HEK293 (cell line): ENCODE results near the gene GPR162.

ENCODE experiments used
- CTCF ChIA-PET: fragments of 350-600 bp; formaldehyde crosslinking; extraction: SDS; loops from one replicate; lab custom pipeline; 2021; ENCODE audit warnings: antibody characterized with exemption; lab: Yijun Ruan, JAX
- POLR2A ChIA-PET: fragments of 300-600 bp; formaldehyde crosslinking; extraction: SDS; loops from one replicate; lab custom pipeline; 2020; ENCODE audit warnings: antibody characterized with exemption, inconsistent platforms; lab: Yijun Ruan, JAX
- H3K27ac ChIP-seq: fragments of 200-500 bp; sonication (Bioruptor generic); 2 replicates; pipeline ENCODE4 v1.5.1; 2014; ENCODE audit warnings: low read depth, low read length, control low read depth, inconsistent platforms; ENCODE audit errors: extremely low read depth
- H3K36me3 ChIP-seq, 2 experiments: fragments of 200-500 bp in 1 of 2; sonication (Bioruptor generic) in 1 of 2; 1 replicate in 1 of 2; 2 replicates in 1 of 2; pipeline ENCODE4 v1.5.1; 2014 to 2017; ENCODE audit warnings: inconsistent platforms in 2 of 2, low read length in 2 of 2; ENCODE audit not compliant: control insufficient read depth in 2 of 2, insufficient read depth in 1 of 2
- H3K4me1 ChIP-seq: fragments of 200-500 bp; sonication (Bioruptor generic); 2 replicates; pipeline ENCODE4 v1.5.1; 2014; ENCODE audit warnings: mild to moderate bottlenecking, low read length, inconsistent platforms; ENCODE audit not compliant: control insufficient read depth, insufficient read depth
- H3K4me3 ChIP-seq: 2 replicates; pipeline ENCODE4 v1.5.1; 2011; ENCODE audit warnings: low read depth, mild to moderate bottlenecking, control low read depth, low read length, moderate library complexity
- H3K9me3 ChIP-seq: fragments of 200-500 bp; sonication (Bioruptor generic); 2 replicates; pipeline ENCODE4 v1.5.1; 2014; ENCODE audit warnings: low read depth, low read length, inconsistent platforms; ENCODE audit not compliant: control insufficient read depth, insufficient read depth
- BCL11B ChIP-seq: fragments of 450-650 bp; formaldehyde crosslinking; IDR thresholded peaks from 2 replicates; pipeline ENCODE4 v1.5.1; 2016; ENCODE audit warnings: low read depth, missing biosample characterization, missing genetic modification characterization
- EGR2 ChIP-seq: fragments of 450-650 bp; formaldehyde crosslinking; IDR thresholded peaks from 2 replicates; pipeline ENCODE4 v1.5.1; 2016; ENCODE audit warnings: low read depth, missing biosample characterization, missing genetic modification characterization
- GLI4 ChIP-seq: fragments of 450-650 bp; formaldehyde crosslinking; IDR thresholded peaks from 2 replicates; pipeline ENCODE4 v1.5.1; 2016; ENCODE audit warnings: missing biosample characterization, missing genetic modification characterization
- GLIS1 ChIP-seq: fragments of 450-650 bp; formaldehyde crosslinking; IDR thresholded peaks from 2 replicates; pipeline ENCODE4 v1.5.1; 2016; ENCODE audit warnings: missing biosample characterization, missing genetic modification characterization
- PRDM10 ChIP-seq: fragments of 450-650 bp; formaldehyde crosslinking; IDR thresholded peaks from 2 replicates; pipeline ENCODE4 v1.5.1; 2016; ENCODE audit warnings: missing biosample characterization, missing genetic modification characterization
- PRDM2 ChIP-seq: fragments of 450-650 bp; formaldehyde crosslinking; IDR thresholded peaks from 2 replicates; pipeline ENCODE4 v1.5.1; 2016; ENCODE audit warnings: missing biosample characterization, missing genetic modification characterization, borderline replicate concordance
- RBAK ChIP-seq: fragments of 450-650 bp; formaldehyde crosslinking; IDR thresholded peaks from 2 replicates; pipeline ENCODE4 v1.5.1; 2016; ENCODE audit warnings: missing biosample characterization, missing genetic modification characterization
- SCRT2 ChIP-seq: fragments of 450-650 bp; formaldehyde crosslinking; IDR thresholded peaks from 2 replicates; pipeline ENCODE4 v1.5.1; 2016; ENCODE audit warnings: missing biosample characterization, missing genetic modification characterization
- SP2 ChIP-seq: fragments of 450-650 bp; formaldehyde crosslinking; IDR thresholded peaks from 2 replicates; pipeline ENCODE4 v1.5.1; 2016; ENCODE audit warnings: missing biosample characterization, missing genetic modification characterization
- ZNF221 ChIP-seq: fragments of 450-650 bp; formaldehyde crosslinking; IDR thresholded peaks from 2 replicates; pipeline ENCODE4 v1.5.1; 2017; ENCODE audit warnings: missing biosample characterization, missing genetic modification characterization, borderline replicate concordance
- ZNF394 ChIP-seq: fragments of 450-650 bp; formaldehyde crosslinking; IDR thresholded peaks from 2 replicates; pipeline ENCODE4 v1.5.1; 2016; ENCODE audit warnings: missing biosample characterization, missing genetic modification characterization, mild to moderate bottlenecking, moderate library complexity, borderline replicate concordance
- ZNF404 ChIP-seq: fragments of 450-650 bp; formaldehyde crosslinking; IDR thresholded peaks from 2 replicates; pipeline ENCODE4 v1.5.1; 2017; ENCODE audit warnings: missing biosample characterization, missing genetic modification characterization
- ZNF423 ChIP-seq: fragments of 450-650 bp; formaldehyde crosslinking; IDR thresholded peaks from 2 replicates; pipeline ENCODE4 v1.5.1; 2016; ENCODE audit warnings: missing biosample characterization, missing genetic modification characterization
- ZNF473 ChIP-seq: fragments of 450-650 bp; formaldehyde crosslinking; IDR thresholded peaks from 2 replicates; pipeline ENCODE4 v1.5.1; 2017; ENCODE audit warnings: missing biosample characterization, missing genetic modification characterization
- ZNF529 ChIP-seq: fragments of 450-650 bp; formaldehyde crosslinking; IDR thresholded peaks from 2 replicates; pipeline ENCODE4 v1.5.1; 2017; ENCODE audit warnings: missing genetic modification characterization, missing biosample characterization; ENCODE audit not compliant: insufficient replicate concordance
- ZNF544 ChIP-seq: fragments of 450-650 bp; formaldehyde crosslinking; IDR thresholded peaks from 2 replicates; pipeline ENCODE4 v1.5.0; 2017; ENCODE audit warnings: missing biosample characterization, missing genetic modification characterization
- ZNF549 ChIP-seq: fragments of 450-650 bp; IDR thresholded peaks from 2 replicates; pipeline ENCODE4 v1.5.1; 2018; ENCODE audit warnings: missing biosample characterization, missing genetic modification characterization, mild to moderate bottlenecking, inconsistent platforms, moderate library complexity
- ZNF555 ChIP-seq: fragments of 450-650 bp; formaldehyde crosslinking; conservative IDR thresholded peaks from 2 replicates; pipeline ENCODE4 v1.5.1; 2017; ENCODE audit warnings: missing biosample characterization, mild to moderate bottlenecking, missing genetic modification characterization, inconsistent platforms
- ZNF596 ChIP-seq: fragments of 450-650 bp; IDR thresholded peaks from 2 replicates; pipeline ENCODE4 v1.5.0; 2018; ENCODE audit warnings: missing biosample characterization, mild to moderate bottlenecking, missing genetic modification characterization, moderate library complexity
- ZNF623 ChIP-seq: fragments of 450-650 bp; formaldehyde crosslinking; IDR thresholded peaks from 2 replicates; pipeline ENCODE4 v1.5.1; 2016; ENCODE audit warnings: missing biosample characterization, missing genetic modification characterization
- ZNF776 ChIP-seq: fragments of 450-650 bp; formaldehyde crosslinking; IDR thresholded peaks from 2 replicates; pipeline ENCODE4 v1.5.0; 2017; ENCODE audit warnings: missing biosample characterization, missing genetic modification characterization, borderline replicate concordance
- TF ChIP-seq, protein P1 (sequence below): fragments of 450-650 bp; formaldehyde crosslinking; IDR thresholded peaks from 2 replicates; pipeline ENCODE4 v1.5.1; 2016; ENCODE audit warnings: missing biosample characterization, missing genetic modification characterization, low read depth
- TF ChIP-seq, protein P2 (sequence below): fragments of 450-650 bp; formaldehyde crosslinking; IDR thresholded peaks from 2 replicates; pipeline ENCODE4 v1.5.1; 2017; ENCODE audit warnings: missing biosample characterization, missing genetic modification characterization

GPR162 gene

GRCh38 chr12:6866163-6866919 lies 44.7 kb downstream of the GPR162 start (continued):
- TF ChIP-seq PRDM2 (no peak), SP2 (tag by site-specific recombination) (peak; percentile 34; the same call in 1 of the 2 replicates), EGR2 (tag by site-specific recombination) (peak; percentile 36; the same call in 1 of the 2 replicates), SCRT2 (tag by site-specific recombination) (peak; percentile 45; the same call in 1 of the 2 replicates), GLIS1 (0 out of 2 replicates have a peak, but pooled peaks have one; percentile 7)

DNA sequence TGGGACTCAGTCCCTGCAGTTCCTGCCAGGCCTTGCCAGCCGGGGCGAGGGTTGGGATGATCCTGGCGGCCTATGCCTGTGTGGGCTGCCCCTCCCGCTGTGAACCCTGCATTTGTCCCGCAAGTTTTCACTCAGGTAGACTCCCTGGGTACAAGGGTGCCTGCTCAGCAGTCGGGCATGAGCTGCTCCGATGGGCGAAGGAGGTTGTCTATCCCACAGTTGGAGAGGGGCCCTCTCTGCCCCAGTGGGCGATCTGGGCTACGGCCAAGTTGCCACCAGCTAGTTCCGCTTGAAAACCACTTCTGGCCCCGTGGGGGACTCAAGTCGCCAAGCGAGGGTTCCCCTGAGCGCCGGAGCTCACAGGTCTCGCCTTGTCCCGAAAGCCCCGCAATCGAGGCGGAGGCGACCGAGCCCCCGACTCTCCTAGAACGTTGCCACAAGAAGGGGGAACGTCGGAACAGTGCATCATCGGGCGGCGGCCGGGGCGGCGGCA lies 45.3 kb downstream of the GPR162 start:
- peaks cover 6% of the 10 kb centered on the region for H3K4me1 ChIP-seq
- CTCF ChIA-PET = interaction anchor here (0.9 to 1.5 kb wide), 6 partner anchors 16 to 114 kb away, joined by 3 to 6 read pairs (median 3); partner anchors contain the start of genes CDCA3 and MLF2
- TF ChIP-seq ZNF221 (tag by site-specific recombination) = no peak
- TF ChIP-seq RBAK = no peak
- no peak for TF ChIP-seq ZNF404 (tag by site-specific recombination)
- 0 out of 2 replicates have a peak, but pooled peaks have one; percentile 30 for TF ChIP-seq PRDM10 (tag by site-specific recombination)
- no peak for TF ChIP-seq ZNF529
- TF ChIP-seq, protein P1, sequence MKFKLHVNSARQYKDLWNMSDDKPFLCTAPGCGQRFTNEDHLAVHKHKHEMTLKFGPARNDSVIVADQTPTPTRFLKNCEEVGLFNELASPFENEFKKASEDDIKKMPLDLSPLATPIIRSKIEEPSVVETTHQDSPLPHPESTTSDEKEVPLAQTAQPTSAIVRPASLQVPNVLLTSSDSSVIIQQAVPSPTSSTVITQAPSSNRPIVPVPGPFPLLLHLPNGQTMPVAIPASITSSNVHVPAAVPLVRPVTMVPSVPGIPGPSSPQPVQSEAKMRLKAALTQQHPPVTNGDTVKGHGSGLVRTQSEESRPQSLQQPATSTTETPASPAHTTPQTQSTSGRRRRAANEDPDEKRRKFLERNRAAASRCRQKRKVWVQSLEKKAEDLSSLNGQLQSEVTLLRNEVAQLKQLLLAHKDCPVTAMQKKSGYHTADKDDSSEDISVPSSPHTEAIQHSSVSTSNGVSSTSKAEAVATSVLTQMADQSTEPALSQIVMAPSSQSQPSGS (tag by site-specific recombination) = no peak
- no peak for TF ChIP-seq ZNF423 (tag by site-specific recombination)
- TF ChIP-seq ZNF776 (tag by site-specific recombination) = no peak
- TF ChIP-seq GLI4 (tag by site-specific recombination) = 0 out of 2 replicates have a peak, but pooled peaks have one; percentile 24
- TF ChIP-seq ZNF596 (tag by site-specific recombination) = no peak
- TF ChIP-seq ZNF555 (tag by site-specific recombination) = no peak
- TF ChIP-seq ZNF549 = no peak
- no peak for TF ChIP-seq BCL11B (tag by site-specific recombination)
- no peak for TF ChIP-seq ZNF473
- no peak for TF ChIP-seq ZNF394 (tag by site-specific recombination)
- TF ChIP-seq ZNF544 (tag by site-specific recombination) = no peak
- TF ChIP-seq, protein P2, sequence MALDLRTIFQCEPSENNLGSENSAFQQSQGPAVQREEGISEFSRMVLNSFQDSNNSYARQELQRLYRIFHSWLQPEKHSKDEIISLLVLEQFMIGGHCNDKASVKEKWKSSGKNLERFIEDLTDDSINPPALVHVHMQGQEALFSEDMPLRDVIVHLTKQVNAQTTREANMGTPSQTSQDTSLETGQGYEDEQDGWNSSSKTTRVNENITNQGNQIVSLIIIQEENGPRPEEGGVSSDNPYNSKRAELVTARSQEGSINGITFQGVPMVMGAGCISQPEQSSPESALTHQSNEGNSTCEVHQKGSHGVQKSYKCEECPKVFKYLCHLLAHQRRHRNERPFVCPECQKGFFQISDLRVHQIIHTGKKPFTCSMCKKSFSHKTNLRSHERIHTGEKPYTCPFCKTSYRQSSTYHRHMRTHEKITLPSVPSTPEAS = no peak
- TF ChIP-seq ZNF623 (tag by site-specific recombination) = no peak

More for the DNA sequence above, 45.3 kb downstream of the GPR162 start:
- Histone ChIP-seq H3K4me3 (peak overlapping the region; percentile 87), H3K36me3 (peaks cover 11 to 79% of the 10 kb centered on the region in 2 experiments), H3K9me3 (no peaks in the 10 kb centered on the region), H3K27ac (no peak overlapping the region)
- POLR2A ChIA-PET = interaction anchor here (0.7 to 7.6 kb wide), 18 partner anchors 13 to 356 kb away, joined by 3 to 183 read pairs (median 8); partner anchors contain the start of genes C12orf57, CDCA3, COPS7A and LRRC23
